Thyroid gland (tissue), 4 donors: Measurements from ENCODE around the gene FAM13C.

Source experiments
- POLR2A ChIP-seq, 2 donors: fragments of 450-650 bp; IDR thresholded peaks; one replicate each; pipeline ENCODE4 v1.6.1; 2017; ENCODE audit warnings: antibody characterized with exemption in 2 of 2, mild to moderate bottlenecking in 2 of 2, moderate library complexity in 1 of 2
- TF ChIP-seq, protein P1 (sequence below), 6 experiments: fragments of 200-600 bp in 3 of 6; fragments of 450-650 bp in 3 of 6; sonication (generic) in 3 of 6; IDR thresholded peaks; one replicate each; pipeline ENCODE4 v1.5.1; 2016 to 2019; ENCODE audit warnings: antibody characterized with exemption in 6 of 6, mild to moderate bottlenecking in 2 of 6, inconsistent platforms in 1 of 6, moderate library complexity in 1 of 6

DNA sequence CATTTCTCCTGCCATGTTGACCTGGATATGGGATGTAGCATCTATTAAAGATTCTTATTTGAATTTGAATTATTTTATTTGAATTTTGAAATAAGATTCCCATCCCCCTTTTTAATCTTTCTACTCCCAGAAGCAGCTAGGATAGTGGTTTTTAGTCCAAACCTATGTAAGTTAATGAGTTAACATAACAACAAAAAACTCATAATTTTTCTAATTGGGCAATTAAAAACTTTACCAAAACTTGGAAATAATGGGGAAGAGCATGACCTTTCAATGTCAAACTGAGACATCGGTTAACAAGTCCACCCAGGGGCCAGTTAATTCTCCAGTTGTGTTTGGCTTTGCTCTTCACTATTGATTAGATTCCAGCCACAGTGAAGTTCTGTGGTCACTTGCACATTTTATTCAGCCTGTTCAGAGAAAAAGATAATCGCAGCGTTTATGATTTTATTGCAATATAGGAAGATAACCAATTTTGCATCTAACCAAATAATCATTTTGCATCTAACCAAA lies 1.2 kb upstream of the FAM13C start:
- TF ChIP-seq POLR2A (IDR thresholded peaks at IDR 0.05) = no peak
- TF ChIP-seq, protein P1, sequence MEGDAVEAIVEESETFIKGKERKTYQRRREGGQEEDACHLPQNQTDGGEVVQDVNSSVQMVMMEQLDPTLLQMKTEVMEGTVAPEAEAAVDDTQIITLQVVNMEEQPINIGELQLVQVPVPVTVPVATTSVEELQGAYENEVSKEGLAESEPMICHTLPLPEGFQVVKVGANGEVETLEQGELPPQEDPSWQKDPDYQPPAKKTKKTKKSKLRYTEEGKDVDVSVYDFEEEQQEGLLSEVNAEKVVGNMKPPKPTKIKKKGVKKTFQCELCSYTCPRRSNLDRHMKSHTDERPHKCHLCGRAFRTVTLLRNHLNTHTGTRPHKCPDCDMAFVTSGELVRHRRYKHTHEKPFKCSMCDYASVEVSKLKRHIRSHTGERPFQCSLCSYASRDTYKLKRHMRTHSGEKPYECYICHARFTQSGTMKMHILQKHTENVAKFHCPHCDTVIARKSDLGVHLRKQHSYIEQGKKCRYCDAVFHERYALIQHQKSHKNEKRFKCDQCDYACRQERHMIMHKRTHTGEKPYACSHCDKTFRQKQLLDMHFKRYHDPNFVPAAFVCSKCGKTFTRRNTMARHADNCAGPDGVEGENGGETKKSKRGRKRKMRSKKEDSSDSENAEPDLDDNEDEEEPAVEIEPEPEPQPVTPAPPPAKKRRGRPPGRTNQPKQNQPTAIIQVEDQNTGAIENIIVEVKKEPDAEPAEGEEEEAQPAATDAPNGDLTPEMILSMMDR (IDR thresholded peaks at IDR 0.05) = no peak
